Fibroblast of skin of left quadriceps (primary cell): ENCODE measurements around the gene MAPKBP1.

Source experiments
- DNase-seq, 2 experiments: peaks; one replicate each; pipeline ENCODE4 v3.0.0-alpha.2; 2013; ENCODE audit warnings: low read depth in 2 of 2

The MAPKBP1 gene

GRCh38 chr15:41850482-41851166 lies 76.3 kb downstream of the MAPKBP1 start:
- DNase-seq: no peak

GRCh38 chr15:41851167-41851523 lies 76.9 kb downstream of the MAPKBP1 start:
- DNase-seq: no peak

GRCh38 chr15:41851755-41852370 lies 77.6 kb downstream of the MAPKBP1 start:
- no peak for DNase-seq

- DNase-seq: no peak
These were observed 78.7 kb downstream of the MAPKBP1 start for GRCh38 chr15:41852736-41853590.

- no peak for DNase-seq
These were observed 79.5 kb downstream of the MAPKBP1 start for GRCh38 chr15:41853831-41854230.

- DNase-seq: no peak
These were observed 80.2 kb downstream of the MAPKBP1 start for GRCh38 chr15:41854443-41854842.

- no peak for DNase-seq
These were observed 81.1 kb downstream of the MAPKBP1 start for GRCh38 chr15:41855261-41855961.

- no peak for DNase-seq
These were observed 82.0 kb downstream of the MAPKBP1 start for GRCh38 chr15:41856262-41856661.

GRCh38 chr15:41856716-41857115 lies 82.4 kb downstream of the MAPKBP1 start:
- no peak for DNase-seq

- no peak for DNase-seq
These were observed 83.0 kb downstream of the MAPKBP1 start for GRCh38 chr15:41857316-41857715.

- DNase-seq: no peak
These were observed 84.5 kb downstream of the MAPKBP1 start for GRCh38 chr15:41858756-41859155.

GRCh38 chr15:41860049-41860828 lies 86.0 kb downstream of the MAPKBP1 start:
- no peak for DNase-seq

GRCh38 chr15:41861736-41862356 lies 87.6 kb downstream of the MAPKBP1 start:
- DNase-seq: no peak

GRCh38 chr15:41862515-41863116 lies 88.3 kb downstream of the MAPKBP1 start:
- no peak for DNase-seq

GRCh38 chr15:41865490-41866055 lies 91.3 kb downstream of the MAPKBP1 start:
- no peak for DNase-seq

- no peak for DNase-seq
These were observed 92.0 kb downstream of the MAPKBP1 start for GRCh38 chr15:41866263-41866703.

GRCh38 chr15:41866872-41867579 lies 92.7 kb downstream of the MAPKBP1 start:
- no peak for DNase-seq

GRCh38 chr15:41868321-41868720 lies 94.0 kb downstream of the MAPKBP1 start:
- no peak for DNase-seq
